Fibroblast of skin of right biceps (primary cell): Measurements from ENCODE around the gene FKRP.

Experiments
- DNase-seq: peaks from one replicate; pipeline ENCODE4 v3.0.0-alpha.2; 2013

Gene FKRP

GRCh38 chr19:46732172-46732938, 13.5 kb upstream of the FKRP start:
- no peak for DNase-seq

GRCh38 chr19:46732966-46733689, 12.7 kb upstream of the FKRP start:
- no peak for DNase-seq

GRCh38 chr19:46733690-46734292, 12.1 kb upstream of the FKRP start:
- DNase-seq, result no peak

- no peak for DNase-seq
Observed at GRCh38 chr19:46736531-46737297, 9.1 kb upstream of the FKRP start.

GRCh38 chr19:46737298-46737654, 8.6 kb upstream of the FKRP start:
- no peak for DNase-seq

- DNase-seq, result no peak
Observed at GRCh38 chr19:46737761-46738171, 8.1 kb upstream of the FKRP start.

GRCh38 chr19:46739290-46739771, 6.5 kb upstream of the FKRP start:
- no peak for DNase-seq

- no peak for DNase-seq
Observed at GRCh38 chr19:46741447-46741846, 4.4 kb upstream of the FKRP start.

GRCh38 chr19:46742926-46743480, 2.9 kb upstream of the FKRP start:
- no peak for DNase-seq

- no peak for DNase-seq
Observed at GRCh38 chr19:46744005-46744691, 1.7 kb upstream of the FKRP start.

GRCh38 chr19:46745030-46745429, 827 bp upstream of the FKRP start:
- DNase-seq, result no peak

- peak; percentile 68 for DNase-seq
Observed at GRCh38 chr19:46746281-46747057, 612 bp downstream of the FKRP start, which contains the start of gene STRN4. Gene STRN4, minus strand, starts transcription at chr19:46746450. Its CDS starts 20 bp downstream, at chr19:46746430.

GRCh38 chr19:46748325-46749109, 2.7 kb downstream of the FKRP start:
- DNase-seq, result peak; percentile 53

- DNase-seq, result peak; percentile 45
Observed at GRCh38 chr19:46753420-46754155, 7.7 kb downstream of the FKRP start.

GRCh38 chr19:46755077-46755852, 9.4 kb downstream of the FKRP start:
- peak; percentile 50 for DNase-seq

GRCh38 chr19:46755853-46756543, 10.1 kb downstream of the FKRP start:
- no peak for DNase-seq

GRCh38 chr19:46756544-46756888, 10.7 kb downstream of the FKRP start:
- DNase-seq, result no peak

- no peak for DNase-seq
Observed at GRCh38 chr19:46759206-46759605, 13.3 kb downstream of the FKRP start.
